GM12864 (cell line): ENCODE measurements around the gene PRDM7.
A peak's percentile ranks its signal among the peaks of the same experiment; 100 is the strongest.
"Not testable (repeated sequence)": the region's sequence is repeated elsewhere in the genome, so short reads cannot be mapped to it uniquely, and the experiment has no call there.

Experiments
- DNase-seq: peaks from one replicate; pipeline ENCODE4 v3.0.0-alpha.2; 2011; ENCODE audit warnings: low read depth
- H3K4me3 ChIP-seq: 2 replicates; pipeline ENCODE4 v1.5.1; 2011; ENCODE audit warnings: mild to moderate bottlenecking, low read depth, low read length, control low read depth
- TF ChIP-seq, protein P1 (sequence below): IDR thresholded peaks from 2 replicates; pipeline ENCODE4 v1.5.1; 2011; ENCODE audit warnings: low read depth, mild to moderate bottlenecking, moderate library complexity, low read length, control low read depth, inconsistent platforms; ENCODE audit errors: missing control alignments

Gene PRDM7

DNA sequence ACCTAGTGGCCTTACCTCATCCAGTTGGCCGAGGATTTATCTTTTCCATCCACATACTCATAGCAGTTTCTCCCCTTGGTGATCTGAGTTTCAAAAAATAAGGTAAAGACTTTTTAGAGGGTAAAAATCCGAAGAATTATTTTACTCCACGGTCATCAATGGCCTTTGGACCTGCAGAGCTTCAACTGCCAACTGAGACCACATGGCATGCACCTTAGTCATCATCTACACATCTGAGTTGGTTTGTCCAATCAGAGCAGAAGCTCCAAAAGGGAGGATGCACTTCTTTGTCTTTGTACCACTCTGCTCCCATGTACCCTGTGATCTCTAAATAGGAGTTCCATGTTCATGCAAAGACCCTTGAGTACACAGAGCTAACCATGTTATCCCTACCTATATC lies 15.7 kb downstream of the PRDM7 start:
- TF ChIP-seq, protein P1, sequence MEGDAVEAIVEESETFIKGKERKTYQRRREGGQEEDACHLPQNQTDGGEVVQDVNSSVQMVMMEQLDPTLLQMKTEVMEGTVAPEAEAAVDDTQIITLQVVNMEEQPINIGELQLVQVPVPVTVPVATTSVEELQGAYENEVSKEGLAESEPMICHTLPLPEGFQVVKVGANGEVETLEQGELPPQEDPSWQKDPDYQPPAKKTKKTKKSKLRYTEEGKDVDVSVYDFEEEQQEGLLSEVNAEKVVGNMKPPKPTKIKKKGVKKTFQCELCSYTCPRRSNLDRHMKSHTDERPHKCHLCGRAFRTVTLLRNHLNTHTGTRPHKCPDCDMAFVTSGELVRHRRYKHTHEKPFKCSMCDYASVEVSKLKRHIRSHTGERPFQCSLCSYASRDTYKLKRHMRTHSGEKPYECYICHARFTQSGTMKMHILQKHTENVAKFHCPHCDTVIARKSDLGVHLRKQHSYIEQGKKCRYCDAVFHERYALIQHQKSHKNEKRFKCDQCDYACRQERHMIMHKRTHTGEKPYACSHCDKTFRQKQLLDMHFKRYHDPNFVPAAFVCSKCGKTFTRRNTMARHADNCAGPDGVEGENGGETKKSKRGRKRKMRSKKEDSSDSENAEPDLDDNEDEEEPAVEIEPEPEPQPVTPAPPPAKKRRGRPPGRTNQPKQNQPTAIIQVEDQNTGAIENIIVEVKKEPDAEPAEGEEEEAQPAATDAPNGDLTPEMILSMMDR, result no peak
- DNase-seq, result no peak

DNA sequence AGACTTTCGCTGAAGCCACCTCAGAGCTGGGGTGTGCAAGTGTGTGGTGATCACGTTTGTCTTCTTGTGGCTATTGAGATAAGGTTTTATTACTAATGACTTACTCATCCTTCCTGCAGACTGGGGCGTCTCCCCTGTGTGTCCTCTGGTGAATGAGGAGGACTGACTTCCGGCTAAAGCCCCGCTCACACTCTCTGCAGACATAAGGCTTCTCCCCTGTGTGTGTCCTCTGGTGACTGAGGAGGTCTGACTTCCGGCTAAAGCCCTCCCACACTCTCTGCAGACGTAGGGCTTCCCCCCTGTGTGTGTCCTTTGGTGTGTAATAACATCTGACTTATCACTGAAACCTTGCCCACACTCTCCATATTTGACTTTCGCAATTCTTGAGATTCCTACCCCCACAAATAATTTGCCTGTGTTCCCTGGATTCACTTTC lies 19.4 kb downstream of the PRDM7 start:
- TF ChIP-seq, protein P1, result no peak
- peak; percentile 31 for DNase-seq
- H3K4me3 ChIP-seq, result no peak overlapping the region

More for the DNA sequence above, 15.7 kb downstream of the PRDM7 start:
- H3K4me3 ChIP-seq, result no peak overlapping the region

DNA sequence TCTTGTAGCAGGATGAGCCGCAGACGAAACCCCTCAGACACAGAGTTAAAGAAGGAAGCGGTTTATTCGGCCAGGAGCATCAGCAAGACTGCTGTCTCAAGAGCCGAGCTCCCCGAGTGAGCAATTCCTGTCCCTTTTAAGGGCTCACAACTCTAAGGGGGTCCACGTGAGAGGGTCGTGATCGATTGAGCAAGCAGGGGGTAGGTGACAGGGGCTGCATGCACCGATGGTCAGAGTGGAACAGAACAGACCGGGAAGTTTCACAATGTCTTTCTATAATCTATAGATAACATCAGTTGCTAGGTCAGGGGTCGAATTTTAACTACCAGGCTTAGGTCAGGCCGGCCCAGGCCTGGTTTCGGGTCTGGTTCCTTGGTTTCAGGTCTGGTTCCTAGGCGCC lies 20.6 kb downstream of the PRDM7 start:
- H3K4me3 ChIP-seq, DNase-seq: not testable (repeated sequence)

DNA sequence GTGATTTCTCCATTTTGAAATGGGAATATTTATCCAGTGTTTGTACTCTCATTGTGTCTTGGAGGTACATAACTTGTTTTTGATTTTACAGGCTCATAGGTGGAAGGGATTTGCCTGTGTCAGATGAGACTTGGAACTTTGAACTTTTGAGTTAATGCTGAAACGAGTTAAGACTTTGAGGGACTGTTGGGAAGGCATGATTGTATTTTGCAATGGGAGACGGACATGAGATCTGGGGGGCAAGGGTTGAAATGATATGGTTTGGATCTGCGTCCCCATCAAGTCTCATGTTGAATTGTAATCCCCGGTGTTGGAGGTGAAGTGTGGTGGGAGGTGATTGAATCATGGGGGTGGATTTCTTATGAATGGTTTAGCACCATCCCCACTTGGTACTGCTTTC lies 21.8 kb downstream of the PRDM7 start:
- no peak overlapping the region for H3K4me3 ChIP-seq
- TF ChIP-seq, protein P1, result no peak
- DNase-seq, result no peak

GRCh38 chr16:90054554-90054953 lies 22.6 kb downstream of the PRDM7 start:
- TF ChIP-seq, protein P1, result no peak
- H3K4me3 ChIP-seq, result no peak overlapping the region
- DNase-seq, result no peak

GRCh38 chr16:90053902-90054500 lies 23.1 kb downstream of the PRDM7 start:
- no peak overlapping the region for H3K4me3 ChIP-seq
- TF ChIP-seq, protein P1, result no peak
- DNase-seq, result no peak

- H3K4me3 ChIP-seq, result no peak overlapping the region
- no peak for DNase-seq
- TF ChIP-seq, protein P1, result no peak
Measured at GRCh38 chr16:90050969-90051368, 26.2 kb downstream of the PRDM7 start.
